Stimulated activated CD4-positive, alpha-beta T cell treated with anti-CD3 and anti-CD28 coated beads, Interleukin-12 subunit alpha, Interleukin-12 subunit beta, amount 100 ng/mL, for 4 hours (primary cell): ENCODE data around the gene CDX1.
A peak's percentile ranks its signal among the peaks of the same experiment; 100 is the strongest.

ENCODE experiments used
- DNase-seq: peaks from one replicate; pipeline ENCODE4 v3.0.0-alpha.2; 2020

Gene CDX1

GRCh38 chr5:150146862-150147601, 19.5 kb upstream of the CDX1 start:
- DNase-seq, result no peak

- DNase-seq, result no peak
Measured at GRCh38 chr5:150147670-150148069, 18.9 kb upstream of the CDX1 start.

- no peak for DNase-seq
Measured at GRCh38 chr5:150148117-150148927, 18.3 kb upstream of the CDX1 start.

GRCh38 chr5:150149618-150150017, 17.0 kb upstream of the CDX1 start:
- DNase-seq, result no peak

- no peak for DNase-seq
Measured at GRCh38 chr5:150152636-150153462, 13.7 kb upstream of the CDX1 start.

GRCh38 chr5:150153483-150153882, 13.1 kb upstream of the CDX1 start:
- no peak for DNase-seq

DNA sequence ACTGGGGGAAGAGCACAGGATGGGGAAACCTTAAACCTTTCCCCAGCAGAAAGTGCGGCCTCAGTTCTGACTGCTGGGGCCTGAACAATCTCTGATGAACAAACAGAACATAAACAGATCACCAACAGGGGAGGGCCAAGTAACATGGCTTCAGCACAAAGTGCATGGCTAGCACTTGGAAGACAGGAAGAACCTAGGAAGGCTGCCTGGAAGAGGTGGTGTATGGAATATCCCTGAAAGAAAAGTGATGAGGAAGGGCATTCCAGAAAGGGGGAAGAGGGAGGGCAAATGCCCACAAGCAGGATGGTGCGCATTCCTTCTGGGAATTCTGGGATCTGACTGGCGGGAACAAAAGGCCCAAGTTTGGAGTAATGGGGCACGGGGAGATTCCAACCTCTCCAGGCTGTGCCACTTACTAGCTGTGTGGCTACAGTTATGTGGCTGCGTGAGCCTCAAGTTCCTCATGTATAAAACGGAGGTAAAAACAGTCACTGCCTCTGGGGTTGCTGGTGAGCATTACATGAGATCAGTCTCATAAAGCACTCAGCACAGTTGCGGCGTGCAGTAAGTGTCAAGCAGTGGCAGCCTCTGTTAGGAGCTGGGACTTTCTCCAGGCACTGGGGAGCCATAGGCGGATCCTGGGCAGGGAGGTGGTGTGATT, 12.5 kb upstream of the CDX1 start:
- no peak for DNase-seq

DNA sequence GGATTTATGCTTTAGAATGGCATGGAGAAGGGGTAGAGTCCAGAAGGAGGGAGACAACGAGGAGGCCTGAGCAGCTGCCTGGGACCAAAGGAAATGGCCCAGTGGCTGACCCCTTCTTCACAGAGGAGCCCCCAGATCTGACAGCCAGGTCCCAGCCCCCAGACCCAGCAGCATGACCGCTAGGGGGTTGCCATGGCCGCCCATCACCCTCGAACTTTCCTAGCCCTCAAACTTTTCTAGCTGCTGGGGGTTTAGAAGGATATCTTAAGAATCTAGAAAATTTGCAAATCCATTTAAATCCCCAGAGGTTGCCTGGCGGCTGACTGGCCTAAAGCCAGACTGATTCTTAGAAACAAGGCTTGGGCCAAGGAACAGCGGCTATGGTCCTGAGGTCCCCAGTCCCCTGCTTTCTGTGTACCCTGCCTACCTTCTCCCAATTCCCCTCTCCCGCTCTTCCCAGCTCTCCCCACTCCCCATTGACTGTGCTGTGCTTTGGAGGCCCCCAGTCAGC, 11.9 kb upstream of the CDX1 start:
- no peak for DNase-seq

GRCh38 chr5:150155258-150156026, 11.1 kb upstream of the CDX1 start, which contains the start of gene PDGFRB:
Gene PDGFRB (minus strand): TSS chr5:150155845. CDS start chr5:150137047, 18,798 bp downstream.
- DNase-seq, result peak; percentile 22

- no peak for DNase-seq
Measured at GRCh38 chr5:150156027-150156368, 10.6 kb upstream of the CDX1 start.

GRCh38 chr5:150156540-150156939, 10.0 kb upstream of the CDX1 start:
- no peak for DNase-seq

DNA sequence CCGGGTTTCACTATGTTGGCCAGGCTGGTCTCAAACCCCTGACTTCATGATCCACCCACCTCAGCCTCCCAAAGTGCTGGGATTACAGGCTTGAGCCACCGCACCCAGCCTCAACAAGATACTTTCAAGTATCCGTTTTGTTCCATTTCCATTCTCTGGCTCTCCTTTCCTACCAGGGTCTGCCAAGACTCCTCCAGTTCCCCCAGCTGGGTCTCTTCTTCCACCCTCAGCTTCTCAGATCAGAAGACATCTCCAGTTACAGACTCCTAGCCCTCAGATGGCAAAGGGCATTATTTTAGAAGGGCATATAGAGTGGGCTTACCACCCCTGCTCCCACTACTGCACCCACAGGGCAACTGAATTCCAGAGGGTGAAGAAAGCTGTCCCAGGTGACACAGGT, 9.4 kb upstream of the CDX1 start:
- DNase-seq, result no peak

- no peak for DNase-seq
Measured at GRCh38 chr5:150158170-150158949, 8.2 kb upstream of the CDX1 start.

GRCh38 chr5:150159031-150159430, 7.5 kb upstream of the CDX1 start:
- no peak for DNase-seq

DNA sequence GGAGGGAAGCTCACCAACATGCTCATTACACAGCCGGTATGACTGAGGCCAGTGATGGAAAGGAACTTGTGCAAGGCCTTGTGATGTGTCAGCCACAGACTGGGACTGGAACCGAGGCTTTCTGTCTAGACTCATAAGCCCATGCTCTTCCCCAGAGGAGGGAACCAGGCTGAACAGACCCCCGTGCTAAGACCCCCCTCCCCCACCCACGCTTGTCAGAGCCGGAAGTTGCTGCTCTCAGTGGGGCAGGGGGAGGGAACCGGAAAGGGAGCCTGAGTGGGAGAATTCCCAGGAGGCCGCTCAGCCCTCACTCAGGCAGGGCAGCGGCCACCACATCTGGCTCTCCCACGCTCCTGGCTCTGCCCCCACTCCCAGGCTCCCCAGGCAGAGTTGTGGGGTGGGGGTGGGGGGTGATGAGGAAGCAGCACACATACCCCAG, 6.8 kb upstream of the CDX1 start:
- DNase-seq, result no peak

GRCh38 chr5:150160448-150161081, 6.0 kb upstream of the CDX1 start:
- DNase-seq, result no peak

GRCh38 chr5:150161242-150162141, 5.1 kb upstream of the CDX1 start:
- peak; percentile 75 for DNase-seq

DNA sequence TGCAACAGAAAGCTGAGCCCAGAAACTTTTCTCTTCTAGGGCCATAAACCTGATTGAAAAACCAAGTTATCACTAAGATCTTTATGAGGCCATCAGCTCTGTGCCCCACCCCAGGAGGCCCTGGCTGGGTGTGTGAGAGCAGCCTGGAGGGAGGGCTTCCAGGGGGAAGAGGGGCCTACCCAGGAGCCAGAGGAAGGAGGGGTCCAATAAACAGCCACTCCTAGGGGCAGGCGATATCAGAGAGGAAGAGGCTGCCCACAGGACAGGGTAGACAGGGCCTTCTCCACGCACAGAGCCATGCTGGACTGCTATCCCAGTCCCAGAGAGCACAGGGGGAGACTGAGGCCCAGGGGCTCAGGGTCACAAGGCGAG, 4.5 kb upstream of the CDX1 start:
- DNase-seq, result no peak

DNA sequence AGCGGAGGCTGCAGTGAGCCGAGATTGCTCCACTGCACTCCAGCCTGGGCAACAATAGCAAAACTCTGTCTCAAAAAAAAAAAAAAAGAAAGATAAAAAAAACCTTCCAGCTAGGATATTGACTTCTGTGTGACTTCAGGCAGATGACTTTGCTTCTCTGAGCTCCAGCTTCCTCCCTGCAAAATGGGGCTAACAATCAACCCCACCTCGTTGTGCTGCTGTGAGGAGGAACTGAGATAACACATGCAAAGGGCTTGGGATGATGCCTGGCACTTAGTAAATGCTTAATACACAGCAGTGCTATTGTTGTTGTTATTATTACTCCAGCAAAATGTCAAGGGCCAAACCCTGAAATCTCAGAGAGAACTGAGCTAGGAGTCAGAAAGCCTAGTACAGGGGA, 3.5 kb upstream of the CDX1 start:
- no peak for DNase-seq
